HCT116 (cell line): ENCODE results near the gene ABHD5.

ENCODE experiments used
- CTCF ChIP-seq, 3 experiments: fragments of 200-600 bp in 1 of 3; sonication (generic) in 1 of 3; IDR thresholded peaks in 2 of 3; conservative IDR thresholded peaks in 1 of 3; 2 replicates each; pipeline ENCODE4 v1.5.1; 2012 to 2017; ENCODE audit warnings: low read depth in 2 of 3, low read length in 2 of 3, antibody characterized with exemption in 1 of 3, borderline replicate concordance in 1 of 3, control low read depth in 1 of 3, mild to moderate bottlenecking in 1 of 3, mixed read lengths in 1 of 3, mixed run types in 1 of 3, moderate library complexity in 1 of 3; ENCODE audit not compliant: insufficient read depth in 1 of 3
- EZH2 ChIP-seq: fragments of 200-600 bp; sonication (generic); IDR thresholded peaks from 2 replicates; pipeline ENCODE4 v1.6.1; 2017; ENCODE audit warnings: antibody characterized with exemption, mixed run types

GRCh38 chr3:43684944-43685343, 5.8 kb upstream of the ABHD5 start:
- TF ChIP-seq CTCF (IDR thresholded peaks at IDR 0.05 in 2 of 3, conservative IDR thresholded peaks at IDR 0.05 in 1 of 3; ENCODE audit: borderline replicate concordance in 1 of 3, insufficient read depth in 1 of 3, low read depth in 2 of 3, low read length in 2 of 3) = no peak
- no peak for TF ChIP-seq EZH2
